Ecto neural progenitor cell (in vitro differentiated cells): ENCODE measurements around the gene SBF2.
"Not testable (repeated sequence)": the region's sequence is repeated elsewhere in the genome, so short reads cannot be mapped to it uniquely, and the experiment has no call there.

Source experiments
- DNase-seq: peaks from one replicate; pipeline ENCODE4 v3.0.0-alpha.2; 2018; ENCODE audit warnings: low spot score

The SBF2 gene

GRCh38 chr11:10058356-10058755, 235.7 kb downstream of the SBF2 start:
- DNase-seq: no peak

GRCh38 chr11:10051868-10052586, 242.0 kb downstream of the SBF2 start:
- DNase-seq: no peak

- no peak for DNase-seq
Observed at GRCh38 chr11:10050561-10050960, 243.5 kb downstream of the SBF2 start.

GRCh38 chr11:10049756-10050155, 244.3 kb downstream of the SBF2 start:
- DNase-seq: no peak

- no peak for DNase-seq
Observed at GRCh38 chr11:10048350-10048749, 245.7 kb downstream of the SBF2 start.

- no peak for DNase-seq
Observed at GRCh38 chr11:10044618-10045017, 249.4 kb downstream of the SBF2 start.

GRCh38 chr11:10042699-10043098, 251.3 kb downstream of the SBF2 start:
- no peak for DNase-seq

- no peak for DNase-seq
Observed at GRCh38 chr11:10041748-10042446, 252.1 kb downstream of the SBF2 start.

- no peak for DNase-seq
Observed at GRCh38 chr11:10041332-10041731, 252.7 kb downstream of the SBF2 start.

- DNase-seq: no peak
Observed at GRCh38 chr11:10038521-10039302, 255.3 kb downstream of the SBF2 start.

GRCh38 chr11:10035932-10036331, 258.1 kb downstream of the SBF2 start:
- not testable (repeated sequence) for DNase-seq

GRCh38 chr11:10032935-10033334, 261.1 kb downstream of the SBF2 start:
- no peak for DNase-seq

GRCh38 chr11:10030122-10030490, 263.9 kb downstream of the SBF2 start:
- DNase-seq: no peak

- no peak for DNase-seq
Observed at GRCh38 chr11:10029386-10030121, 264.5 kb downstream of the SBF2 start.

GRCh38 chr11:10026514-10026913, 267.5 kb downstream of the SBF2 start:
- no peak for DNase-seq

- no peak for DNase-seq
Observed at GRCh38 chr11:10023212-10023611, 270.8 kb downstream of the SBF2 start.

GRCh38 chr11:10022764-10023163, 271.3 kb downstream of the SBF2 start:
- no peak for DNase-seq

- DNase-seq: no peak
Observed at GRCh38 chr11:10021563-10021962, 272.5 kb downstream of the SBF2 start.

GRCh38 chr11:10019906-10020682, 273.9 kb downstream of the SBF2 start:
- DNase-seq: no peak

- no peak for DNase-seq
Observed at GRCh38 chr11:10017911-10018310, 276.1 kb downstream of the SBF2 start.

GRCh38 chr11:10017050-10017449, 277.0 kb downstream of the SBF2 start:
- no peak for DNase-seq
